Posterior vena cava (tissue), 2 donors: ENCODE measurements around the gene CHST6. TPM values are rescaled to one million over a fixed set of nuclear protein-coding genes. Genes with fewer than 3 reads are reported as not detected.
"Not testable (repeated sequence)": the region's sequence is repeated elsewhere in the genome, so short reads cannot be mapped to it uniquely, and the experiment has no call there.

ENCODE experiments used
- DNase-seq: peaks from one replicate; pipeline ENCODE4 v3.0.0-alpha.2; 2020; ENCODE audit warnings: low spot score
- intact Hi-C, 2 donors: fragments of 100-400 bp; cut with DNase I; formaldehyde crosslinking; loops; one replicate each; pipeline versions ENCODE4 v1.14.1 to v1.14.2; 2022 to 2023
- total RNA-seq, 2 donors: library from RNA; stranded (reverse); fragmentation: NEBNext Ultra II Directional; extraction: Animal tissue kit (Norgen Biotek cat#: 25700); gene quantifications; one replicate each; pipeline ENCODE4 v1.2.1, GENCODE V29; 2021
- donor health status: DM: yes; HTN: yes; CAD: no.
- donor health status: DM: yes; HTN: yes; CAD: no.

The CHST6 gene
- total RNA-seq, 2 donors from 2014 or later, result 0.86 to 1.6 TPM

DNA sequence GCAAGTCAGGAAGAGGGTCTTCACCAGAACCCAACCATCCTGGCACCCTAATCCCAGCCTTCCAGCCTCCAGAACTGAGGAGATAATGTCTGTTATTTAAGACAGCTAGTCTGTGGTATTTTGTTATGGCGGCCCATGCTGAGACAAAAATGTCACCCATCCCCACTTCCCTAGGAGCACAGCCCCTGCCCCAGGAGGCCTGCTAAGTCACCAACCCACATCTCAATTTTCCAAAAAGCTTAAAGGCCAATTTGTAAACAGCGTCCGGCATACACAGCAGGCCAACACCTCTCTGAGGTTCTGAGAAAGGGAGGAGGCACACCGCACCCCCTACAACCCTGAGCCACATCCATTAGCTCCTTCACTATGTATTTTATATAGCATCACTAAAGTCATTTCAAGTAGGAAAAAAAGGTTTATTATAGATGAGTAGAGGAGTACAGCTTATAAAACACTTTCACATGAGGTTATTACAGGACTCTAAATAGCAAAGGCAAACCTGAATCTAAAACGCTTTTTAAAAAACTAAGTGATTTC, 37.7 kb downstream of the CHST6 start:
- peak; percentile 34 for DNase-seq

DNA sequence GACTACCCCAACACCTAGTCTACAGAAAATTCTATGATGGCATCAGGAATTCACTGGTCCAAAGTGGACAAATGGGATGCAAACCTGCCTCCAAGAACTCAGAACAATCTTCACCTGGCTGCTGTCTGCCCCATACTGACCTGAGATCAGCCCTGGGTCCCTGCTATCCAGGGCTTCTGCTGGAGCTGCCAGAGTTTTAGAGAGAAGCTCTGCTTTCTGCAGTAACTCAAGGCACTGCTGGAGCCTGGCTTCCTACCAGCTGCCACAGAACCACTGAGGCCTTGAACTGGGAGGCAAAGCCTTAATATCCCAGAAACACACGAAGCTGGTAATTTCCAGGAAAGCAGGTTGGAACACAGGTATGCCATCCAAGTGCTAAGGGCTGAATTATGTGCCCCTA, 38.3 kb downstream of the CHST6 start:
- peak; percentile 28 for DNase-seq

More for the DNA sequence above, 37.7 kb downstream of the CHST6 start:
- intact Hi-C loops, result no loop called here

DNA sequence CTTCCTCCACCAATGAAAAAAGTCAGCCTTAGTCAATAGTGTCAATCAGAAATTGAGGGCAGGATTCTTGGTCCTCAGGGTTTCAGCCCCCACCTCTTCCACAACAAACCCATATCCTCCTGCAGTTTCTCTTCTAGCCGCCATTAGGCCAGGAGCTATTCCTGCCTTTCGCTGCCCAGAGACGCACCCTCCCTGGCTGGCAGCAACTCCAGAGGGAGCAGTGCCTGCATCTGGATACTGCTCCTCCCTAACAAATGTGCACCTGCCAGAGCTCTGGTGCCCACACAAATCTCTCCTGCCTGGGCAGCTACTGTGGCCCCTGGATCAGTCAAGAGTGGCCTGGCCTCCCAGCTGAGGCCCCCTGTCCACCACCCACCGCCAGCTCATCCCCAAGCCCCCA, 38.8 kb downstream of the CHST6 start:
- peak; percentile 41 for DNase-seq
- intact Hi-C loops, result not testable (repeated sequence)

More for the DNA sequence above, 38.3 kb downstream of the CHST6 start:
- intact Hi-C loops, result no loop called here

DNA sequence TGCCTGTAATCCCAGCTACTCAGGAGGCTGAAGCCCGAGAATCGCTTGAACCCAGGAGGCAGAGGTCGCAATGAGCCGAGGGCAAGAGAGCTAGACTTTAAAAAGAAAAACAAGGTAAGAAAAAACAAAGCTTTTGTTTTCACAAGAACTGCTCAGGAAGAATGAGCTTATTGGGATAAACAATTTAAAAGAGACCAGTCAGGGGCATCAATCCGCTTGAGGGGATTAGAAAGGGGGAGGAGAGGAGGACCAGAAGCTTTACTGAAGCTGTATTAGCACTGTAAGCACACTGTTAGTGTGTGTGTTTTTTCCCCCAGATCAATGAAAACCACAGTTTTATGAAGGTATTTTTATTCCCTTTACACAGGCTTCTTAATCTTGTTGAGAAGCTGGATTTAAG, 39.6 kb downstream of the CHST6 start:
- intact Hi-C loops, result no loop called here
- no peak for DNase-seq

DNA sequence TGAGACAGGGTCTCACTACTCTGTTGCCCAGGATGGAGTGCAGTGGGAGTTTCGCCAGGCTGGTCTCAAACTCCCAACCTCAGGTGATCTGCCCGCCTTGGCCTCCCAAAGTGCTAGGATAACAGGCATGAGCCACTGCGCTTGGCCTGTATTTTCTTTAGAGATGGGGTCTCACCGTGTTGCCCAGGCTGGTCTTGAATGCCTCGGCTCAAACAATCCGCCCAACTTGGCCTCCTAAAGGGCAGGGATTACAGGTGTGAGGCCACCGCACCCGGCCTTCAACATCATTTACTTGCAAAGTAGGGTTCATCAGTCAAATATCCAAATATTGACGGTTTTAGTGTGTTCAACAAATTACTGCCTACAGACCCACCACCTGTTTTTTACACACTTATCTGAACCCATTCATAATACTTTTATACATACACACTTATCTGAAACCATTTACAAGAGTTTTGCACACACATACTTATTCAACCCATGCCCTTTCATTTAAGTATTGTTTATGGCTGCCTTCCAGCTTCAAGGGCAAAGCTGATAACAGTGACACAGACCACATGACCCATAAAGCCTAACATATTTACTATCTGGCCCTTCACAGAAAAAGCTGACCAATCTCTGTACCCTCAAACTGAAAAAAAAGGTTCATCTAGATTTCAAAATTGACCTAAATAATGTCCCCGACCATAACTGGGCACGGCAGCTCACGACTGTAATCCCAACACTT, 42.6 kb downstream of the CHST6 start:
- intact Hi-C loops, result no loop called here
- DNase-seq, result peak; percentile 67

DNA sequence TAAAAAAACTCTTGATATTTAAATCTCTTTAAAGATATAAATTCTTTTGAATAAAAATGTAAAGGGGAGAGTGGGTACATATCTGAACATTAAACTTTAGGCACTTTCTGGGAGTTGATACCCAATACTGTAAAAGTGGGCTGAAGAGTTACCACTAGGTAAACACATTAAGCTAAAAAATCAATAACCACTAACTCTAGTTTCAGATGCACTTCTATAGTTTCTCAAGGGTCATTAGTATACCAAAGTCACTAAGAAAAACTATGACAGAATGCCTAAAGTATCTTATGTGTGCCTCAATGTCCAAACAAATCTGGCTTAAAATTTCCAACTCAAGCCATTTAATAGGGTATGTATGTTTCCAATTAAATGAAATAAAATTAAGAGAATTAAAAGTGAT, 48.8 kb downstream of the CHST6 start:
- intact Hi-C loops, result no loop called here
- DNase-seq, result no peak

DNA sequence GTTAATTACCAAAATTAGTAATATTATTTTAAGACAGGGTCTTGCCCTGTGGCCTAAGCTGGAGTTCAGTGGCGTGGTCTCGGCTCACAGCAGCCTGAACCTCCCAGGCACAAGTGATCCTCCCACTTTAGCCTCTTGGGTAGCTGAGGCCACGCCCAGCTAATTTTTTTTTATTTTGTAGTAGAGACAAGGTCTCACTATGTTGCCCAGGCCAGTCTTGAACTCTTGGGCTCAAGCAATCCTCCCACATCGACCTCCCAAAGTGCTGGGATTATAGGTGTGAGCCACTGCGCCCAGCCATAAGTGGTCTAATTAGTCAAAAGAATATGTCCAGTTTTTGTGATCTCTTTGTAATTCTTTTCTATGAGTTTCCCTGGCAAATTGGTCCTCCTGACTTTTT, 49.9 kb downstream of the CHST6 start:
- intact Hi-C loops, result no loop called here
- DNase-seq, result no peak

DNA sequence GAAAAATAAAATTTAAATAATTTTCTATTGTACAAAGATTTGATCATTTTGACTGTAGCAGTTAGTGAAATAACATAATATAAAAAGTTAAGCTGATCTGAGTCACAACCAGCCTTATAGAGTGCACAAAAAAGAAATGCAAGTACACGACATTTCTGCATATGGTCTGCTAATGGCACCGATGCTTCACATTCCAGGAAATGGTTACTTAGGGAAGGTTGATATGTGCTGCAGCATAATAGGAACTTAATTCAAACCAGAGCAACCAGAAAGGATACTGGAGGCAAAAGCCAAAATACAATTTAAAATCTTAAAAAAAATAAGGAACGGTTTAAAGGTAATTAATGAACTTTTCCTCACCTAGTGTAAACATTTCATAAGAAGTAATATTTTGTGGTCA, 51.9 kb downstream of the CHST6 start:
- DNase-seq, result no peak
- intact Hi-C loops, result no loop called here

DNA sequence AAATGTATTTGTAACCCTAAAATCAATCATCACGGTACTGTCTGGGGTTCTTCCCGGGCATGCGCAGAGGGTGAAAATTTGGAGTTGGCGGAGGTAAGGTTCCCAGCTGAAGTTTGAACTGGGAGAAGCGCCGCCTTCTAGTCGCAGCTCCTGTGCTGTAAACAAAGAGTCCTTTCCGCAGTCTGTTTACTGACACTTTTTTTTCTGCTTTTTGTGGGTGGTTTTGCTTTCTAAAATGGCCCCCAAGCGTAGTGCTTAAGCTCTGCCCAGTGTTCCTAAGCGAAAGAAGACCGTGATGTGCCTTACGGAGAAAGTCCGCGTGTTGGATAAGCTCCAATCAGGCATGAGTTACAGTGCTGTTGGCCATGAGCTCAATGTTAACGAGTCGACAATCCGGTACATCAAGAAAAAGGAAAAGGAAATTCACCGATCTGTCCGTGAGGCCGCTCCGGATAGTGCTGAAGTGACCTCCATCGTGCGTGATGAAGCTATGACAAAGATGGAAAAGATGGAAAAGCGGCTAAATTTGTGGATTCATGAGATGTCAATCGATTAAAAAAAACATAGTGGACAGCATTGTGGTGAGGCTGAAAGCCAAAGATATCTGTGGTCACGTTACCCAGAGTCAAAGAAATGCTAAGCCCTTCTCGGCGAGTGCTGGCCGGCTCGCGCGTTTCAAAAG, 61.4 kb downstream of the CHST6 start:
- peak; percentile 86 for DNase-seq
- intact Hi-C loops, result no loop called here

DNA sequence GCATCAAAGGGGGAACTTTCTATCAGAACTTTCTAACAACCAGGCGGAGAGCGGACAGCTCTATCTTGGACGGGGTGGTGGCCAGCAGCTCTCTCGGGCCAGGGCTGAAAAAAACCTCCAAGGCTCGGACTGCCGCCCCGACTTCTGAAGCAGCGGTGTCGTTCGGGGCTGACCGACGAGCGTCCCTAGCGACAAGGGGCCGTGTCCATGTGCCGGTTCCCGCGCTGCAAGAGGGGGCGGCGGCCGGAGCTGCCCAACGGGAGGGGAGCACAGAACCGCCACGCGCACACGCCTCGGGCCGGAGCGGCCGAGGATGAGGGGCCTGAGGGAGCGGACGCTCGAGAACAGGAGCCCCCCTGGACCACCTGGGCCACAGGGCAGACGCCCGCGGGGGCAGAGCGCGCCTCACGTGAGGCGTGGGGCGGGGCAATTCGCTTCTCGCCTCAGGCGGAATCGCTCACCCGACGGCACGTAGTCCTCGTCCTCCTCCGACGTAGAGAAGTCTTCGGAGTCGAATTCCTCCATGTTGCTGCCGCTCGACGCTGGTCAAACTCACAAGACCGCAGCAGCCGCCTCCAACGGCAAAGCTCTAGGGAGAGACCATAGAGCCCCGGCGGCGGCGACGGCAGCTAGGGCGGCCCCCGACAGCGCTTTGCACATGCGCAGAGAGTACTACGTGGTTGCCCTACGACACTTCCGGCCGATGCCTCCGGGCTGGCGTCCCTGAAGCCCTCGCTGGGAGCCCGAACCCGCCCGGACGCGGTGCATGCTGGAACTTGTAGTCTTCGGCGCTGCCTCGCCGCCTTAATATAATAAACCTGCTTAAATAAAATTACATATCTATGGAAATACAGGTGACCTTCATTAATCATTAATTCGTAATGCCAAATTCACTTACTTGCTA, 62.2 kb downstream of the CHST6 start, which contains the start of gene CFDP1:
Gene CFDP1, minus strand, starts transcription at position 676 of the 904 bp plus-strand sequence. Its CDS starts 151 bp downstream, at position 525.
- intact Hi-C loops, result no loop called here
- peak; percentile 99 for DNase-seq

DNA sequence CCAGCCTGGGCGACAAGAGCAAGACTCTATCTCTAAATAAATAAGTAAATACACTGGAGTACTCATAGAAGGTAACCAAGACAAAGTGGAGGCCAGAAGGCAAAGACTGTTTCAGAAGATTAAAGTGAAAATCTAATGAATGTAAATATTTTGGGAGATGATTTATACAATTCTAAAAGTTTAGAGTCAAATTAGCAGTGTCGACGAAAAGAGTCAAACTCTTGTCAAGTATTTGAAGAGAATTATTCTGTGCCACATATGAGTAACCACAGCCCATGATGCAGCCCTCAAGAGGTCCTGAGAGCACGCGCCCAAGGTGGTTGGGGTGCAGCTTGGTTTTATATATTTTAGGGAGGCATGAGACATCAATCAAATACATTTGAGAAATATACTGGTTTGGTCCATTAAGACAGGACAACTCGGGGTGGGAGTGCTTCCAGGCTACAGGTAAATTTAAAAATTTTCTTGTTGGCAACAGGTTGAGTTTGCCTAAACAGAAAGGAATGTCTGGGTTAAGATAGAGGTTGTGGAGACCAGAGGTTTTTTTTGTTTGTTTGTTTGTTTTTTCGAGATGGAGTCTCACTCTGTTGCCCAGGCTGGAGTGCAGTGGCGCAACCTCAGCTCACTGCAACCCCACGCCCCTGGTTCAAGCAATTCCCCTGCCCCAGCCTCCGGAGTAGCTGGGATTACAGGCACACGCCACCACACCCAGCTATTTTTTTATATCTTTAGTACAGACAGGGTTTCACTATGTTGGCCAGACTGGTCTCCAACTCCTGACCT, 65.4 kb downstream of the CHST6 start:
- intact Hi-C loops, result no loop called here
- no peak for DNase-seq

DNA sequence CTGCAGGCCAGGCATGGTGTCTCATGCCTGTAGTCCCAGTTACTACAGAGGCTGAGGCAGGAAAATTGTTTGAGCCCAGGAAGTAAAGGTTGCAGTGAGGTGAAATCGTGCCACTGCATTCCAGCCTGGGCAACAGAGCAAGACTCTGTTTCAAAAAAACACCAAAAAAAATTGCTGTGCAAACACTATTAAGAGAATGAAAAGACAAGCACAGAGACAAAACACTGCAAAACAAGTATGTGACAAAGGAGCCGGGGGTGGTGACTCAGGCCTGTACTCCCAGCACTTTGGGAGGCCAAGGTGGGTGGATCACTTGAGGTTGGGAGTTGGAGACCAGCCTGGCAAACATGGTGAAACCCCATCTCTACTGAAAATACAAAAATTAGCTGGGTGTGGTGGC, 68.7 kb downstream of the CHST6 start:
- DNase-seq, intact Hi-C loops: not testable (repeated sequence)

DNA sequence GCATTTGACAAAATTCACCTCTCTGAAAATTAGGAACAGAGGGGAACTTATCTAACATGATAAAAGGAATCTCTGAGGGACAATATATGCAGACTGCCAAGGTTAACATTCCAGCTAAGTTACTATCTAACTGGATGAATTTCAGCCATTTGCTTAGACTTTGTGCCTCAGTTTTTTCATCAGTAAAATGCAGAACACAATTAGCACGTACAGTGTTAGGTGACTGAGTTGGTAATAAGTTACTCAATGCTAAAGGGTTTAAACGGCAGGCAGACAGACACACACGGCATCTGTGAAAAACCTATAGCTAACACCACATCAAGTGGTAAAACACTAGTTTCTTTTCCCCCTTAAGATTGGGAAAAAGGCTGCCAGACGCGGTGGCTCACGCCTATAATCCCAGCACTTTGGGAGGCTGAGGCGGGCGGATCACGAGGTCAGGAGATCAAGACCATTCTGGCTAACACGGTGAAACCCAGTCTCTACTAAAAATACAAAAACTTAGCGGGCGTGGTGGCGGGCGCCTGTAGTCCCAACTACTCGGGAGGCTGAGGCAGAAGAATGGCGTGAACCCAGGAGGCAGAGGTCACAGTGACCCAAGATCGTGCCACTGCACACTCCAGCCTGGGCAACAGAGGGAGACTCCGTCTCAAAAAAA, 71.0 kb downstream of the CHST6 start:
- intact Hi-C loops, result not testable (repeated sequence)

DNA sequence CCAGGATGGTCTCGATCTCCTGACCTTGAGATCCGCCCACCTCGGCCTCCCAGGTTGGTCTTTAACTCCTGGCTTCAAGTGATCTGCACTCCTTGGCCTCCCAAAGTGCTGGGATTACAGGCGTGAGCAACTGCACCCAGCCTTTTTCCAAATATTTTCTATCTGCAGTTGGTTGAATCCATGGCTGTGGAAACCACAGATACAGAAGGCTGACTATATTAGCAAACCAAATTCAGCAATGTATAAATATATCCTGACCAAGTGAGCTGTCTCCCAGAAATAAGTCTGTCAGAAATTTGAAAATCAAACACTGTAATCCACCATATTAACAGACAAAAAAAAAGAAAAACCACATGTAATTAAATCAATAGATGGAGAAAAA, 71.5 kb downstream of the CHST6 start:
- no peak for DNase-seq
- intact Hi-C loops, result no loop called here

More for the DNA sequence above, 71.0 kb downstream of the CHST6 start:
- DNase-seq, result not testable (repeated sequence)
